HG03045 (cell line): ENCODE measurements around the gene KANTR.

Experiments used
- ATAC-seq: cut with Tn5 transposase; IDR thresholded peaks from one replicate; pipeline ENCODE4 v1.9.1; 2021; ENCODE audit warnings: mild to moderate bottlenecking, moderate library complexity; ENCODE audit not compliant: unreplicated experiment

Gene KANTR

DNA sequence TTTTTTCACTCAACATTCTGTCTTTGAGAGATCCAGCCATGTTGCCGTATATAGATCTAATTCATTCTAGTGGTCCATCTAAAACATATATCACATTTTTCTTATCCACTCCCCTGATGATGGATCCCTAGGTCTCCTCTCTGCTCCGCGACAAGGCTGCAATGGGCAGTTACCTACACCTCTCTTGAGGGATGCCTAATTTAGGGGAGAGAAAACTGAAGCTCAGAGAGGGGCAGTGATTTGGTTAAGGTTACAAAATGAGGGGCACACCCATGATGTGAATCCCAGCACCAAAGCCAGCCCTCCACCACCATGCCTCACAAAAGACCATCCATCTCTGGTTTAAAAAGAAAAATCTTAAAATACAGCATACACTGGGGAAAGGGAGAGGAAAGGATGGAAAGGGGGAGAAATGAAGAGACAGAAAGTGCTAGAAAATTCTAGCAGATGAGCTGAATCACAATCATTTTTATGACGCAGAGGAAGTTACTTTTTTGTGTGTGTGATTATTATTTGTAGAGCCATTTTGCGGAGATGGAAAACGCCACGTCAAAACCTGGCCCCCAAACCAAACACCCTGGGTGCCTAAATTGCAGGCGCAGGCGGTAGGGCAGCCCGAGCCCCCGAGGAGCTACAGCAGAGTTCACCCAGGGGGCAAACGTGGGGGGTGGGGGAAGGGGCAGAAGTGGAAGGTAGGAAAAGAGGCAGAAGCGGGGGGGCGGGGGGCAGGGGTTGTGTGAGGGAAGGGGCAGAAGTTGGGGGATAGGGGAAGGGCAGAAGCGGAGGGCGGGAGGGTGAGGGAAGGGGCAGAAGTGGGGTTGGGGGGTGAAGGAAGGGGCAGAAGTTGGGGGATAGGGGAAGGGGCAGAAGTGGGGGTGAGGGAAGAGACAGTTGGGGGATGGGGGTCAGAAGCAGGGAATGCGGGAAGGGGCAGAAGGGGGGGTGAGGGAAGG lies 13.0 kb upstream of the KANTR start:
- no peak for ATAC-seq

DNA sequence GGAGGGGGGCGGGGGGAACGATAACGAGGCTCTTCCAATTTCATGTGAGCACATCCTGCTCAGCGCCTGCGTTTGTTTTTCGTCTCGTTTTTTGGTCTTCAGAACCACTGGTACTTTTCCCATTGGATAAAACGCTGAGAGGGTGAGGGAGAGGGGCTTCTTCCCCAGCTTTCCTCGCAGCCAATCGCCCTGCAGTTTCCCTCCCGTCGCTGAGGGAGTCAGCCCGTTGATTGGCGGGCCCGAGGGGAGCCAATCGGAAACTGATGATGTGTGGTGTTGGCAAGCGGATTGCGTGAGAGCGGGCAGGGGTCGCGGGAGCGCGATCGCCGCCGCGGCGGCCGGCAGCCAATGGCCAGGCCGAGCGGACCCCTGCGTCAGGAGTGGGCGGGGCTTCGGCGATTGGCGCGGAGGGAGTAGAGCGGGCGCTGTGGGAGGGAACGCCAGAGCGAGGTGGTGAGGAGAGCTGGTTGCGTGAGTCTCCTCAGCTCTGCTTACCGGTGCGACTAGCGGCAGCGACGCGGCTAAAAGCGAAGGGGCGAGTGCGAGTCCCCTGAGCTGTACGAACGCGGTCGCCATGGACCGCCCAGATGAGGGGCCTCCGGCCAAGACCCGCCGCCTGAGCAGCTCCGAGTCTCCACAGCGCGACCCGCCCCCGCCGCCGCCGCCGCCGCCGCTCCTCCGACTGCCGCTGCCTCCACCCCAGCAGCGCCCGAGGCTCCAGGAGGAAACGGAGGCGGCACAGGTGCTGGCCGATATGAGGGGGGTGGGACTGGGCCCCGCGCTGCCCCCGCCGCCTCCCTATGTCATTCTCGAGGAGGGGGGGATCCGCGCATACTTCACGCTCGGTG lies 11.8 kb upstream of the KANTR start, which contains the start of gene TSPYL2:
Gene TSPYL2 (plus strand): TSS at position 443 of the 848 bp plus-strand sequence. CDS start 132 bp downstream, at position 575.
- peak; percentile 95 for ATAC-seq

DNA sequence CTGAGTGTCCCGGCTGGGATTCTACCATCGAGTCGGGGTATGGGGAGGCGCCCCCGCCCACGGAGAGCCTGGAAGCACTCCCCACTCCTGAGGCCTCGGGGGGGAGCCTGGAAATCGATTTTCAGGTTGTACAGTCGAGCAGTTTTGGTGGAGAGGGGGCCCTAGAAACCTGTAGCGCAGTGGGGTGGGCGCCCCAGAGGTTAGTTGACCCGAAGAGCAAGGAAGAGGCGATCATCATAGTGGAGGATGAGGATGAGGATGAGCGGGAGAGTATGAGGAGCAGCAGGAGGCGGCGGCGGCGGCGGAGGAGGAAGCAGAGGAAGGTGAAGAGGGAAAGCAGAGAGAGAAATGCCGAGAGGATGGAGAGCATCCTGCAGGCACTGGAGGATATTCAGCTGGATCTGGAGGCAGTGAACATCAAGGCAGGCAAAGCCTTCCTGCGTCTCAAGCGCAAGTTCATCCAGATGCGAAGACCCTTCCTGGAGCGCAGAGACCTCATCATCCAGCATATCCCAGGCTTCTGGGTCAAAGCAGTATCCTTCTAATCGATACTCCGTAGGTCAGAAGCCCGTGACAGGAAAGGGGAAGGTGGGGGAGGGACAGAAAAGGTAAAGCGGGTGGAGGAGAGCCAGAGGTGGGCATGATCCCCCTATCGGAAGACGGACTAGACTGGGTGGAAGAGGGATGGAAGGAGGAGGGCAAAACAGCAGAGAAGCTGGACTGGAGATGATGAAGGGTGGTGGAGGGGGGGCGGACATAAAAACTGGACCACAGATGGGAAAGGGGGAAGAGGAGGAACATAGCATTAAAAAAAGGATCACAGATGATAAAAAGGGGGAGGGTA lies 10.9 kb upstream of the KANTR start:
- ATAC-seq, result no peak

DNA sequence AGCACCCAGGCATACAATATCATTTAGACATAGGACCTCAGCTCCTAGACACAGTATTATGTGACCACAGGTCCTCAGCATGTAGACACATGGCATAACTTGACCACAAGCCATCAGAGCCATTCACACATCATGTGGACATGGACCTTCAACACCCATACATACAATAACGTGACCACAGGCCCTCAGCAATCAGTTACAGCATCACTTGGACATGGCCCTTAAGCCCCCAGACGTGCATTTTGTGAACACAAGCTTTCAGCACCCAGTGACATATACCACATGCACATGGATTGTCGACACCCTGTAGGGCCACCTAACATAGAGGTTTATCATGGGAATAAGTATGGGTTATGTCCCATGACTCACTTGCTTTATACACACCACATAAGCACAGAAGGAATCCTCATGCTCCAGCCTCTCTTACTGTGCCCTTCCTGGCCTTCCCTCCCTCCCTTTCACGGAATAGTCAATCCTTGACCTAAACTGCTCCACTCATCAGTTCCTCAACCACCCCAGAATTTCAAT lies 9.8 kb upstream of the KANTR start:
- no peak for ATAC-seq

DNA sequence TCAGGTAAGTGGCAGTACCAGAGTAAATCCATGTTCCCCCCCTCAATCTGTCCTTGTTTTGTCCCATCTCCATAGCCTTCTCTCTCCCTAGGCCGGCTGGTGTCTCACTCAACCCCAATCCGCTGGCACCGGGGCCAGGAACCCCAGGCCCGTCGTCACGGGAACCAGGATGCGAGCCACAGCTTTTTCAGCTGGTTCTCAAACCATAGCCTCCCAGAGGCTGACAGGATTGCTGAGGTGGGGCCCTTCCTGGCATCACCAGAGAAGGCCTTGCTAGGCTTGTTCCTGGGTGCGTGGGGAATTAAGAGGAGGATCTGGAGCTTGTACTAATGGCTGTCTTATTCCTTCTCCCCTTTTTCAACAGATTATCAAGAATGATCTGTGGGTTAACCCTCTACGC lies 9.1 kb upstream of the KANTR start:
- no peak for ATAC-seq

DNA sequence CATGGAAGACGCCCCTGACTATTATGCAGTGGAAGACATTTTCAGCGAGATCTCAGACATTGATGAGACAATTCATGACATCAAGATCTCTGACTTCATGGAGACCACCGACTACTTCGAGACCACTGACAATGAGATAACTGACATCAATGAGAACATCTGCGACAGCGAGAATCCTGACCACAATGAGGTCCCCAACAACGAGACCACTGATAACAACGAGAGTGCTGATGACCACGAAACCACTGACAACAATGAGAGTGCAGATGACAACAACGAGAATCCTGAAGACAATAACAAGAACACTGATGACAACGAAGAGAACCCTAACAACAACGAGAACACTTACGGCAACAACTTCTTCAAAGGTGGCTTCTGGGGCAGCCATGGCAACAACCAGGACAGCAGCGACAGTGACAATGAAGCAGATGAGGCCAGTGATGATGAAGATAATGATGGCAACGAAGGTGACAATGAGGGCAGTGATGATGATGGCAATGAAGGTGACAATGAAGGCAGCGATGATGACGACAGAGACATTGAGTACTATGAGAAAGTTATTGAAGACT lies 8.2 kb upstream of the KANTR start:
- ATAC-seq, result no peak

DNA sequence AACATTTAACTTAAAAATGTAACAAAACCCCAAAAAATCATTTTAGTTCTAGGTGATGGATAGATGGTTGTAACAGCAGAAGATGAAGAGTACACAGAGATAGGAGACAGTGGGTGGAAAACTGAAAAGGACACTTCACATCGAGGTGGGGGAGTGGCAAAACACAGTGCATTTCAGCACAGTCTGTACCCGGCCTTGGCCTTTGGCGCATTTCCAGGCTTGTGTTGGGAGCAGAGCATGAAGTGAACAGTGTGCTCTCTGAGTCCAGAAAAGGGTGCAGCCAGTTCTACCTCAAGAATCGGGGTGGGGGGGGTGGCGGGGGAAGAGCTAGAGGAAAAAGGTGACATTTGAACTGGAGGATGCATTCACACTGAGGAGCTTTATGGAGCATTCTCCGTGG lies 7.5 kb upstream of the KANTR start:
- no peak for ATAC-seq

DNA sequence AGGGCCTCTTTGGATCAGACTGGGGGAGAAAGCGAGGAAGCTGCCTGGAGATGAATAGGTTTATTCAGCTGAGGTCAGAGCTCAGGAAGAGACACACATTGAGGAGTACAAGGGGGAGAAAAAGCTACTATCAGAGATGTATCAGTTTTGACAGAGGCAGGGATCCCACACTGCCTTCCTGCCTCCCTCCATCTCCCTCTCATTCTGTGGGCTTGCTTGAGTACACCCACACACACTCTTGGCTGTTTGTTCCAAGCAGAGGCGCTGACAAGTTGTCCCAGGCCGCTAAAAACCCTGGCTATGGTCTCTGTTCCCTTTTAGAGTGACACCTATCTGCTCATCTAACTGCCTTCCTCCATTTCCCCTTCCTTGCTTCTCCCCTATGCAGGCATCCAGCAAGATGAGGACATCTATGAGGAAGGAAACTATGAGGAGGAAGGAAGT lies 6.5 kb upstream of the KANTR start:
- no peak for ATAC-seq

DNA sequence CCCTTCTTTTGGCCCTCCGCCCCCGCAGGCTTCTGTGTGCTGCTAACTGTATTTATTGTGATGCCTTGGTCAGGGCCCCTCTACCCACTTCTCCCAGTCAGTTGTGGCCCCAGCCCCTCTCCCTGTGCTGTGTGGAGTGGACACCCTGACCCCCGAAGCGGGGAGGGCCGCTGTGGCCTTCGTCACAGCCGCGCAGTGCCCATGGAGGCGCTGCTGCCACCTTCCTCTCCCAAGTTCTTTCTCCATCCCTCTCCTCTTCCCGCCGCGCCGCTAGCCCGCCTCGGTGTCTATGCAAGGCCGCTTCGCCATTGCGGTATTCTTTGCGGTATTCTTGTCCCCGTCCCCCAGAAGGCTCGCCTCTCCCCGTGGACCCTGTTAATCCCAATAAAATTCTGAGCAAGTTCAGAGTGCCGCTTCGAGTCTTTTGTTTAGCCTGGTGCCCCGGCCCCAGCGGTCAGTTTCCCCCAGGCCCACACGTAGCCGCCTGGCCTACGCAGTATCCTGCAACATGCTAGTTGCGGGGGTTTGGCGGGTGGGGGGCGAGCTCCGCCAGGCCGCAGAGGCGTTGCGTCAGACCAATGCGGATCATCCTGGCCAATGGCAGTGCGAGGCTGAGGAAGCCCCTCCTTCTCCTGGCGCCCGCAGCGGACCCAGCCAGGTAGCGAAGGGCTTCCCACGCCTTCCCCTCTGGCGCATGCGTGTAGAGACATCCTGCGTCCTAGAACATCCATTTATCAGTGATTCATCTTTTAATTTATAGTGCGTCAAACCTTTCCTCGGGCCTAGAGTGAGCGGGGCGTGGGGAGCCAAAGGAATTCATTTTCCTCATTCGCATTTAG lies 5.6 kb upstream of the KANTR start:
- ATAC-seq, result peak; percentile 56

DNA sequence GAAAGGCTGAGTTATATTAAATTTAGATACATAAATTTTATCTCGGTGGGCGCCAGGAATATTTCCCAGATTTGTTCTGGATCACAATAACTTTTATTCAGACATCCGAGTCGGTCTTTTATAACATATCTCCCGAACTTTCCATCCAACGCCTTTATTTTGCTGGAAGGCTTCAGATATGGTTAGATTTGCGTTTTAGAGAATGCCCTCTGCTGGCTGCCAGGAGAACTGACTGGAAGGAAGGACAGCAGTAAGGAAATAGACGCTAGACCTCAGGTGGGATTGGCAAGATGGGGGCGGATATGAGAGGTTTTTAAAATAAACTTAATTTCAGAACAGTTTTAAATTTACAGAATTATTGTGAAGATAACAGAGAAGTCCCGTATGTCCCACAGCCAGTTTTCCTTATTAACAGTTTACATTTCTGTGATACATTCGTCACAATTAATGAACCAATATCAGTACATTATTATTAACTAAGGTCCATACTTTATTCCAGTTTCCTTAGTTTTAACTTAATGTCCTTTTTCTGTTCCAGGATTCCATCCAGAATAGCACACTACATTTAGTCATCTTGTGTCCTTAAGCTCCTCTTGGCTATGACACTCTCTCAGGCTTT lies 4.6 kb upstream of the KANTR start:
- ATAC-seq, result no peak

DNA sequence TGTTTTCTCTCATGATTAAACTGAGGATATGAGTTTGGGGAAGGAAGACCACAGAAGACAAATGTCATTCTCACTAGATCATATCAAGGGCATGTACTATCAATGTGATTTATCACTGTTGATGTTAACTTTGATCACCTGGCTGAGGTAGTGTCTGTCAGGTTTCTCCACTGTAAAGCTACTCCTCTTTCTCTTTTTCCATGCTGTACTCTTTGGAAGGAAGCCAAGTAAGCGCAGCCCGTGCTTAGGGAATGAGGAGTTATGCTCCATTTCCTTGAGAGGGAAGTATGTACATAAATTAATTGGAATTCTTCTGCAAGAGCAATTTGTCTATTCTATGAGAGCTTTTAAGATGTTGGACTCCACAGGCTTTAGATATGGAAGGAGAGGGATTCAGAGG lies 4.0 kb upstream of the KANTR start:
- no peak for ATAC-seq

DNA sequence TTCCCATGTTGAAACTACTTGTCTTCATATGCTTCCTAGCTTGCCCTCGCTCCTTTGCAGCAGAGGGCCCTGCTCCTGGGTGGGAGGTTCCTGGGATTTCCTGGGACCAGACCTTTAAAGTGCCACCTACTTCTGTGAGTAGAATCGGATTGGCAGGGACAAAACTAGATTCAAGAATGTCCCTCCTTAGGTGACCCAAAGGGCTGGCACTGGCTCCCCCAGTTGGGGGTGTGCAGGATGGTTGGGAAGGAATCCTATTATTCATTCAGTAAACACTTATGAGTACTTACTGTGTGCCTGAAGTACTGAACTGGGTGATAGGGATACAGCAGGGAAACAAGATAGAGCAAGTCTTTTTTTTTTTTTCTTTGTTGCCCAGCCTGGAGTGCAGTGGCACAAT lies 2.6 kb upstream of the KANTR start:
- no peak for ATAC-seq

DNA sequence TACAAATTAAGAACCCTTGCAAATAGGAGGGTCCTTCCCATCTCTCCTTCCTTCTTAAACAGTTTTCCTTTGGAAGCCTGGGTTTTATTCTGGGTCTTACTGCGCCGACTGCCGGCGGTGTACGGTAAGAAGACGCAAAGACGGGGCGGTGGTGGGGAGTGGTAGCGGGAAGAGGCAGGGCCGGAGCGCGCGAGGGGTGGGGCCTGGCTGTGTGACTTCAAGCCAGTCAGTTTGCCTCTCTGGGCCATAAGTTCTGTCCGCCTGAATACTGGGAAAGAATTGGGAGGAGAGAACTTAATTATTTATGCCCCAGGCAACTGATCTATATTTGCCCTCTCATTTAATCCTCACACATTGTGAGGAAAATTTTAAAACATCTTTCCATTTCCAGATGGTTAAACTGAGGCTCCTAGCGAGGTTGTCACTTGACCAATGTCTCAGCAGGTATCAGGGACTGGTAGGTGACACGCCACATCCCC lies 726 bp upstream of the KANTR start:
- peak; percentile 33 for ATAC-seq

DNA sequence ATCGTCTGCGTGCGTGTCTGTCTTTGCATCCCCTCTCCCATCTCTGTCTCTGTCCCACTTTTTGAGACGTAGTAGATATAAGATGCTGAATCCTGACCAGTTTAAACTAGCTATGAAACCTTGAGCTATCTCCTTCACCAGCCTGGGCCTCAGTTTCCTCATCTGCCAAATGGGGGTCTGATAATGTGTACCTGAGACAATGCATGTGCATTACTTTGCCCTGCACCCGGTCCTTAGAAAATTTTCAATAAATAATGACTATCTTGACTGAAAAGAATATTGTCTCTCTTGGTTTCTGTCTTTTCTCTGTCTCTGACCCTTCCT lies 602 bp downstream of the KANTR start:
- ATAC-seq, result no peak

DNA sequence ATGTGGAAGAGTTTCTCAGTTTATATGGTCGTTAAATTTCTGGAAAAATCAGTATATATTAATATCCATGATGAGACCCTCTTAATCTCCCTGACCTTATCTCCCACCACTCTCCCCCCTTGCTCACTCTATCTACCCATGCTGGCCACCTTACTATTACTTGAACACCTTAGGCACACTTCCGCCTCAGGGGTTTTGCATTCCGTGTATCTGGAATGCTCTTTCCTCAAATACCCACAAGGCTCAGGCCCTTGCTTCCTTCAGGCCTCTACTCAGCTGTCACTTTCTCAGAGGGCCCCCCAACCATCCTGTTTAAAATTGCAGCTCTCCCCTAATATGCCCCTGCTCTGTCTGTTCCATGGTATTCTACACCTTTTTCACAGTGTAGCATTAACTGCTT lies 1.9 kb downstream of the KANTR start:
- no peak for ATAC-seq

DNA sequence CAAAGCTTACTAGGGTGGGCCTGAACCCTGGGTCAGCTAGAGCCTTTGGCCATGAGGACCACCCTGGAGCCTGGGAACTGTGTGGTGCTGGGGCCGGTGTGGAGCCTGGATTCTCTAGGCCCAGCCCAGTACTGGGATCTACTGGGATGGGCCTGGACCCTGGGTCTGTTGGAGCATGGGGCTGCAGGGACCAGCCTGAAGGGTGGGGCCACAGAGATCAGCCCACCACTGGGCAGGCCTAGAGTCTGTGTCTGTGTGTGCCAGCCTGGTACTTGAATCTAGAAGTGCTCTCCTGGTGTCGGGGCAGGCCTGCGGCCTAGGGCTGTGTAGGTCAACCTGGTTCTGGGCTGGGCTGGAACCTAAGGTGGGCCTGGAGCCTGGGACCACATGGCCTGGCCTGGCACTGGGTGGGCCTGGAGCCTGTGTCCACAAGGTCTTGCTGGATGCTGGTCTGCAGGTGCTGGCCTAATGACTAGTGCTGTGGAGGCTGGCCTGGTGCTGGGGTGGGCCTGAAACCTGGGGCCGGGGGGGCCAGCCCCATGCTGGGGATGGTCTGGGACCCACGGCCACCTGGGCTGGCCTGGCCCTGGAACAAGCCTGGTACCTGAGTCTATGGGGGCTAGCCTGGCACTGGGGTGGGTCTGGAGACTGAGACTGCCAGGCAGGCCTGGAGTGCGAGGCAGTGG lies 21.1 kb downstream of the KANTR start:
- ATAC-seq, result no peak

DNA sequence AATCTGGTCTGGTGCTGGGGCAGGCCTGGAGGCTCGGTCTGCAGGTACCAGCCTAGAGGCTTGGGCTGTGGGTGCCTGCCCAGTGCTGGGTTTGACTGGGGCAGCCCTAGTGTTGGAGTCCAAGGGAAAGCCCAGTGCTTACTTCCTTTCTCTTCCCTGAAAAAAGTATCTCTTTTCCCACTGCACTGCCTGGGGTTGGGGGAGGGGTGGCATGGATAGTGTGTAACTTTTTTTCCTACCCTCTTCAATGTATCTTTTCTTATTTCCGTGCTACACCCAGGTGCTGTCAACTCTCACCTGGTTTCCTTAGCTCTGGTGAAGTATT lies 21.6 kb downstream of the KANTR start:
- no peak for ATAC-seq

DNA sequence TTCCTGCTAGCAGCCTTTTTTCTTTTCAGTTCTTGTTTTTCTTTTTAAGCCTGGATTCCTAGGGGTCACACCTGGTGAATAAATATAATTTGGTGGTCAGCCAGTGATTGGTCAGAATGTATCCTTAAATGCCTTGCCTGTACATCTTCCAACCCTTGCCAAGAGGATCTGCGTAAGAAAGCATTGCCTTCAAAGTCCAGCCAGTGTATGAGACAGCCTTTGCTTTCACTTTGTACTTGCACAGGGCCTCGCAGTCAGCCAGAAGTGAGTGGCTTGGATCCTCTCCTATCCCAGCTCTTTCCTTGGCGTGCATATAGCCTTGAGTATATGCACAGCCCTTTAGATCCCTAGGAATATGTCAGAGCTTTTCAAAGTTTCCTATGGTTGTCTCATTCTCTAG lies 22.2 kb downstream of the KANTR start:
- no peak for ATAC-seq

DNA sequence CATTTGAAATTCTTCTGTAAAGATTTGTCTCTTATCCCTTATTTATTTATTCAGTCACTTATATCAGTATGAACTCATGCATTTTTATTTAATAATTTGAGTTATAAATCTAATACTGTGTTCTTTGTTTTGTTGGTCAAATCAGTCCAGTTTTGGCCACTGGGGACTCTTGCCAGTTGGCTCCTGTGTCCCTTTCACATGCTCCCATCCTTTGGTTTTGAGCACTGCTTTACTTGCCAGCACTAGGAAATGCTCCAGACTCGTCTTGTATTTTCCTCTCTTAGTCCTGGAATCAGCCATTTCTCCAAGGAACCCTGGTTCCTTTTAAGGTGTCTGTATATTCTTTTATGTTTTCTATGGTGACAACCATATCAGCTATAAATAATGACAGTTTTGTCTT lies 28.1 kb downstream of the KANTR start:
- no peak for ATAC-seq
